NCI-H2196 treated with DMSO at 0.1 percent for 48 hours (cell line): ENCODE results near the gene PSMC1.
"Not testable (repeated sequence)": the region's sequence is repeated elsewhere in the genome, so short reads cannot be mapped to it uniquely, and the experiment has no call there.

Source experiments
- DNase-seq: peaks from one replicate; lab custom pipeline; 2025; ENCODE audit not compliant: unreplicated experiment; lab: John Stamatoyannopoulos, UW

PSMC1 gene

GRCh38 chr14:90256354-90257131 is at the start of gene PSMC1:
Gene PSMC1 (plus strand): TSS chr14:90256553. CDS start chr14:90256598, 45 bp downstream.
- peak; percentile 49 for DNase-seq

GRCh38 chr14:90213099-90213748 is 43.1 kb upstream of the PSMC1 start:
- no peak for DNase-seq

- DNase-seq = no peak
Measured at GRCh38 chr14:90228478-90228877, 27.9 kb upstream of the PSMC1 start.

GRCh38 chr14:90229942-90230341 is 26.4 kb upstream of the PSMC1 start:
- DNase-seq = not testable (repeated sequence)

- DNase-seq = peak; percentile 24
Measured at GRCh38 chr14:90235179-90235976, 21.0 kb upstream of the PSMC1 start.

- DNase-seq = no peak
Measured at GRCh38 chr14:90239139-90239538, 17.2 kb upstream of the PSMC1 start.

- DNase-seq = no peak
Measured at GRCh38 chr14:90242444-90242843, 13.9 kb upstream of the PSMC1 start.

- no peak for DNase-seq
Measured at GRCh38 chr14:90246936-90247335, 9.4 kb upstream of the PSMC1 start.

- not testable (repeated sequence) for DNase-seq
Measured at GRCh38 chr14:90247441-90247840, 8.9 kb upstream of the PSMC1 start.

GRCh38 chr14:90248594-90248993 is 7.8 kb upstream of the PSMC1 start:
- no peak for DNase-seq

GRCh38 chr14:90253826-90254225 is 2.5 kb upstream of the PSMC1 start:
- no peak for DNase-seq

- DNase-seq = no peak
Measured at GRCh38 chr14:90255871-90256270, 482 bp upstream of the PSMC1 start.

GRCh38 chr14:90263748-90264449 is 7.5 kb downstream of the PSMC1 start:
- no peak for DNase-seq

GRCh38 chr14:90266441-90267154 is 10.2 kb downstream of the PSMC1 start:
- no peak for DNase-seq

GRCh38 chr14:90268420-90268819 is 12.1 kb downstream of the PSMC1 start:
- DNase-seq = no peak

- DNase-seq = no peak
Measured at GRCh38 chr14:90272523-90272922, 16.2 kb downstream of the PSMC1 start.

- DNase-seq = no peak
Measured at GRCh38 chr14:90273532-90273931, 17.2 kb downstream of the PSMC1 start.

- no peak for DNase-seq
Measured at GRCh38 chr14:90274019-90274418, 17.7 kb downstream of the PSMC1 start.

- DNase-seq = no peak
Measured at GRCh38 chr14:90274808-90275457, 18.6 kb downstream of the PSMC1 start.

- DNase-seq = no peak
Measured at GRCh38 chr14:90275458-90275814, 19.1 kb downstream of the PSMC1 start.
